ENCODE measurements around the gene SH3BP5. TPM values are rescaled to one million over a fixed set of nuclear protein-coding genes. Genes with fewer than 3 reads are reported as not detected.
A peak's percentile ranks its signal among the peaks of the same experiment; 100 is the strongest.

Gene SH3BP5
- total and polyA plus RNA-seq, 12 donors: 119 to 1,158 (median 180) TPM

GRCh38 chr3:15253023-15253697, 79.2 kb downstream of the SH3BP5 start:
- intact Hi-C loops (cut with DNase I): loop anchor here in 1 of 2 donors (5.0 kb wide), 1 partner anchor 36 kb away; no protein-coding TSS in a partner anchor
- no peaks in the 10 kb centered on the region for H3K9me3 ChIP-seq (replicated peaks in 1 of 3)

GRCh38 chr3:15246186-15246585, 86.2 kb downstream of the SH3BP5 start:
- Histone ChIP-seq H3K4me3 (no peak overlapping the region), H3K36me3 (replicated peaks in 1 of 2) (peaks cover 0 to 77% of the 10 kb centered on the region in 2 donors), H3K9me3 (replicated peaks in 1 of 3) (no peaks in the 10 kb centered on the region), H3K4me1 (replicated peaks in 1 of 2) (no peaks in the 10 kb centered on the region), H3K27ac (peak overlapping the region in 1 of 5 donors; percentile 13), H3K27me3 (no peaks in the 10 kb centered on the region)
- WGBS, 4 donors: 93 to 99% (median 96%) methylated on average over 2 of the region's 2 CpGs
- intact Hi-C loops (cut with DNase I): no loop called here
- TF ChIP-seq POLR2A (IDR thresholded peaks at IDR 0.05): no peak
- TF ChIP-seq CTCF (IDR thresholded peaks at IDR 0.05): no peak
- DNase-seq: no peak

More at GRCh38 chr3:15253023-15253697, 79.2 kb downstream of the SH3BP5 start:
- Histone ChIP-seq H3K4me3 (no peak overlapping the region), H3K4me1 (replicated peaks in 1 of 2) (peaks cover 0 to 13% of the 10 kb centered on the region in 2 donors), H3K27me3 (no peaks in the 10 kb centered on the region), H3K27ac (peak overlapping the region in 2 of 5 donors; percentile 8 to 67), H3K36me3 (replicated peaks in 1 of 2) (peaks cover 0 to 89% of the 10 kb centered on the region in 2 donors)
- DNase-seq: no peak
- TF ChIP-seq POLR2A (IDR thresholded peaks at IDR 0.05) (no peak), CTCF (IDR thresholded peaks at IDR 0.05) (no peak)
- 60 to 70% (median 68%) methylated on average over 7 of the region's 7 CpGs for WGBS, 4 donors

GRCh38 chr3:15243822-15244482, 88.4 kb downstream of the SH3BP5 start:
- Histone ChIP-seq H3K36me3 (replicated peaks in 1 of 2) (peaks cover 0 to 79% of the 10 kb centered on the region in 2 donors), H3K27ac (no peak overlapping the region), H3K4me1 (replicated peaks in 1 of 2) (no peaks in the 10 kb centered on the region), H3K9me3 (replicated peaks in 1 of 3) (no peaks in the 10 kb centered on the region), H3K27me3 (no peaks in the 10 kb centered on the region), H3K4me3 (no peak overlapping the region)
- 69 to 82% (median 76%) methylated on average over 5 of the region's 5 CpGs for WGBS, 4 donors
- no peak for TF ChIP-seq POLR2A (IDR thresholded peaks at IDR 0.05)
- no peak for TF ChIP-seq CTCF (IDR thresholded peaks at IDR 0.05)
- no peak for DNase-seq
- intact Hi-C loops (cut with DNase I): no loop called here

- H3K4me3 ChIP-seq: no peak overlapping the region
- H3K4me1 ChIP-seq (replicated peaks in 1 of 2): no peaks in the 10 kb centered on the region
- WGBS, 4 donors: 87 to 91% (median 89%) methylated on average over 1 of the region's 1 CpG
- intact Hi-C loops (cut with DNase I): no loop called here
- DNase-seq: peak in 4 of 7 donors; percentile 40 to 59 (median 48)
- no peak for TF ChIP-seq POLR2A (IDR thresholded peaks at IDR 0.05)
- peak in 5 of 6 experiments; percentile 22 to 42 (median 39) for TF ChIP-seq CTCF (IDR thresholded peaks at IDR 0.05)
- H3K27me3 ChIP-seq: no peaks in the 10 kb centered on the region
- H3K27ac ChIP-seq: no peak overlapping the region
- H3K9me3 ChIP-seq (replicated peaks in 1 of 3): no peaks in the 10 kb centered on the region
- H3K36me3 ChIP-seq (replicated peaks in 1 of 2): peaks cover 0 to 66% of the 10 kb centered on the region in 2 donors
These were observed 91.0 kb downstream of the SH3BP5 start for GRCh38 chr3:15241341-15241740.

Data from adrenal gland (tissue), 12 donors.